ENCODE data around the gene ZDHHC8. TPM values are rescaled to one million over a fixed set of nuclear protein-coding genes. Genes with fewer than 3 reads are reported as not detected.
A peak's percentile ranks its signal among the peaks of the same experiment; 100 is the strongest.

The ZDHHC8 gene
- total and polyA plus RNA-seq, 10 of the 15 experiments (the other 5 are each of a cell fraction or from before 2014, with no cell fraction given) = 0.03 to 46.3 (median 5.3) TPM

GRCh38 chr22:20181194-20181883 lies 49.7 kb downstream of the ZDHHC8 start:
- intact Hi-C loops (cut with micrococcal nuclease; ENCODE audit: unreplicated experiment) = no loop called here

More at GRCh38 chr22:20181194-20181883, 49.7 kb downstream of the ZDHHC8 start:
- SMC1A ChIA-PET (ENCODE audit: uncharacterized antibody, unreplicated experiment) = interaction anchor here (2.0 kb wide), 1 partner anchor 57 kb away, joined by 4 read pairs; no protein-coding TSS in a partner anchor
- Histone ChIP-seq H3K79me2 (ENCODE audit: control insufficient read depth, insufficient read depth, low read length) (no peaks in the 10 kb centered on the region), H3K4me3 (no peak overlapping the region), H3K27me3 (replicated peaks in 1 of 2; ENCODE audit: control insufficient read depth in 2 of 2, insufficient read depth in 2 of 2, low read length in 1 of 2) (no peaks in the 10 kb centered on the region; a peak in 1 of 4 replicates), H4K20me1 (ENCODE audit: control insufficient read depth, insufficient read depth) (no peaks in the 10 kb centered on the region), H3K4me1 (ENCODE audit: control insufficient read depth, insufficient read depth, low read length) (no peaks in the 10 kb centered on the region), H3K36me3 (ENCODE audit: control insufficient read depth in 2 of 2, insufficient read depth in 2 of 2, low read length in 1 of 2) (no peaks in the 10 kb centered on the region), H3K27ac (ENCODE audit: control insufficient read depth, insufficient read depth) (no peak overlapping the region), H2AFZ (ENCODE audit: control insufficient read depth, low read depth, low read length) (no peak overlapping the region), H3K4me2 (ENCODE audit: control insufficient read depth, insufficient read depth) (no peak overlapping the region), H3K9me3 (replicated peaks; ENCODE audit: control insufficient read depth, insufficient read depth, low read length) (no peaks in the 10 kb centered on the region), H3K9ac (ENCODE audit: control insufficient read depth, insufficient read depth, low read length) (no peak overlapping the region)
- BruUV-seq (replicated peaks) = no TSS peak
- ATAC-seq = peak; percentile 29; the same call in 2 of the 3 replicates
- CTCF ChIA-PET = interaction anchor here (1.0 to 1.4 kb wide), 3 partner anchors 56 to 66 kb away, joined by 3 to 10 read pairs (median 3); no protein-coding TSS in a partner anchor
- no peak for TF ChIP-seq RAD51 (IDR thresholded peaks at IDR 0.05)
- TF ChIP-seq ESRRA (IDR thresholded peaks at IDR 0.05; ENCODE audit: low read length) = no peak
- TF ChIP-seq, protein P1, sequence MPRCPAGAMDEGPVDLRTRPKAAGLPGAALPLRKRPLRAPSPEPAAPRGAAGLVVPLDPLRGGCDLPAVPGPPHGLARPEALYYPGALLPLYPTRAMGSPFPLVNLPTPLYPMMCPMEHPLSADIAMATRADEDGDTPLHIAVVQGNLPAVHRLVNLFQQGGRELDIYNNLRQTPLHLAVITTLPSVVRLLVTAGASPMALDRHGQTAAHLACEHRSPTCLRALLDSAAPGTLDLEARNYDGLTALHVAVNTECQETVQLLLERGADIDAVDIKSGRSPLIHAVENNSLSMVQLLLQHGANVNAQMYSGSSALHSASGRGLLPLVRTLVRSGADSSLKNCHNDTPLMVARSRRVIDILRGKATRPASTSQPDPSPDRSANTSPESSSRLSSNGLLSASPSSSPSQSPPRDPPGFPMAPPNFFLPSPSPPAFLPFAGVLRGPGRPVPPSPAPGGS (IDR thresholded peaks at IDR 0.05; ENCODE audit: borderline replicate concordance, insufficient read depth, low read depth, low read length, poor library complexity, severe bottlenecking) = no peak
- no peak for TF ChIP-seq NFXL1 (IDR thresholded peaks at IDR 0.05; ENCODE audit: borderline replicate concordance)
- TF ChIP-seq PRDM15 (CRISPR knock-in tag; IDR thresholded peaks at IDR 0.05) = no peak
- no peak for TF ChIP-seq IRF4 (IDR thresholded peaks at IDR 0.05; ENCODE audit: low read depth, low read length)
- no peak for TF ChIP-seq ZBTB4 (CRISPR knock-in tag; IDR thresholded peaks at IDR 0.05)
- TF ChIP-seq POU2F2 (IDR thresholded peaks at IDR 0.05; ENCODE audit: borderline replicate concordance, low read depth, low read length) = no peak
- TF ChIP-seq NFYA (IDR thresholded peaks at IDR 0.05; ENCODE audit: borderline replicate concordance, low read depth, low read length) = no peak
- DNase-seq (ENCODE audit: low read depth, low spot score) = no peak
- POLR2A ChIA-PET = no interaction called here
- no peak for FAIRE-seq
- in situ Hi-C loops (cut with MboI) = no loop called here
- RAD21 ChIA-PET (ENCODE audit: unreplicated experiment) = interaction anchor here (1.3 to 1.6 kb wide), 2 partner anchors 33 to 58 kb away, joined by 4 to 6 read pairs; no protein-coding TSS in a partner anchor
- 39% methylated on average over 14 of the region's 17 CpGs for WGBS (ENCODE audit: insufficient coverage, insufficient replicate concordance, low lambda C conversion rate, missing lambda C conversion rate)

All from GM12878 (cell line).